Kidney epithelial cell (primary cell): ENCODE measurements around the gene TKT. TPM values are rescaled to one million over a fixed set of nuclear protein-coding genes. Genes with fewer than 3 reads are reported as not detected.

Experiments used
- DNase-seq: peaks from one replicate; pipeline ENCODE4 v3.0.0-alpha.2; 2010; ENCODE audit warnings: low read depth
- H3K27me3 ChIP-seq: 2 replicates; pipeline ENCODE4 v1.6.0; 2011; ENCODE audit warnings: low read length; ENCODE audit not compliant: control insufficient read depth, insufficient read depth
- H3K36me3 ChIP-seq: 2 replicates; pipeline ENCODE4 v1.5.1; 2011; ENCODE audit warnings: low read length; ENCODE audit not compliant: control insufficient read depth, insufficient read depth
- H3K4me3 ChIP-seq: 2 replicates; pipeline ENCODE4 v1.5.1; 2011; ENCODE audit warnings: low read depth, mild to moderate bottlenecking, control low read depth, low read length
- total RNA-seq: library from RNA; depleted of rRNA; stranded (reverse); fragments of >200 nt; gene quantifications from 2 replicates; pipeline ENCODE4 v1.2.3, GENCODE V29; 2015
- TF ChIP-seq, protein P1 (sequence below): IDR thresholded peaks from 2 replicates; pipeline ENCODE4 v1.5.1; 2011; ENCODE audit warnings: mild to moderate bottlenecking, moderate library complexity, low read length, control low read depth, inconsistent platforms; ENCODE audit not compliant: insufficient read depth, poor library complexity, severe bottlenecking

TKT gene
- total RNA-seq, 1 donor from 2014 or later, result 373 TPM

DNA sequence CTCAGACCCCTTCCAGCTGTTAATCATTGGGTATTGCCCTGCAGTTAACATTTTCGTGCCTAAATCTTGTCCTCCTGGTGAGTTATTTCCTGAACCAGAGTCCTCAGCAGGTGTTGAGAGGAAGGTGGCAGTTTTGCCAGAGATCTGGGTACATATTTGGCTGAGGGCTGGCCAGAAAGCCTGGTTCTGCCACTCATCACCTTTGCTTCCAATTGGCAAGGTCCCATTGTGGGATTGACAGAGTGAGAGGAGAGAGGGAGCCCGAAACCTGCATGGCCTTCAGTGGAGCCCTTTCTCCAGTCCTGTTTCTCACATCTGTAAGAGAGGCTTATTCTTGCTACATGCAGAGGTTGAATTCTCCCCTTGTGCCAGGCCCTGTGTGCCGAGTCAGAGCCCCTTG, 8.9 kb upstream of the TKT start:
- no peaks in the 10 kb centered on the region for H3K27me3 ChIP-seq
- H3K36me3 ChIP-seq, result no peaks in the 10 kb centered on the region
- TF ChIP-seq, protein P1, sequence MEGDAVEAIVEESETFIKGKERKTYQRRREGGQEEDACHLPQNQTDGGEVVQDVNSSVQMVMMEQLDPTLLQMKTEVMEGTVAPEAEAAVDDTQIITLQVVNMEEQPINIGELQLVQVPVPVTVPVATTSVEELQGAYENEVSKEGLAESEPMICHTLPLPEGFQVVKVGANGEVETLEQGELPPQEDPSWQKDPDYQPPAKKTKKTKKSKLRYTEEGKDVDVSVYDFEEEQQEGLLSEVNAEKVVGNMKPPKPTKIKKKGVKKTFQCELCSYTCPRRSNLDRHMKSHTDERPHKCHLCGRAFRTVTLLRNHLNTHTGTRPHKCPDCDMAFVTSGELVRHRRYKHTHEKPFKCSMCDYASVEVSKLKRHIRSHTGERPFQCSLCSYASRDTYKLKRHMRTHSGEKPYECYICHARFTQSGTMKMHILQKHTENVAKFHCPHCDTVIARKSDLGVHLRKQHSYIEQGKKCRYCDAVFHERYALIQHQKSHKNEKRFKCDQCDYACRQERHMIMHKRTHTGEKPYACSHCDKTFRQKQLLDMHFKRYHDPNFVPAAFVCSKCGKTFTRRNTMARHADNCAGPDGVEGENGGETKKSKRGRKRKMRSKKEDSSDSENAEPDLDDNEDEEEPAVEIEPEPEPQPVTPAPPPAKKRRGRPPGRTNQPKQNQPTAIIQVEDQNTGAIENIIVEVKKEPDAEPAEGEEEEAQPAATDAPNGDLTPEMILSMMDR, result no peak
- no peak overlapping the region for H3K4me3 ChIP-seq
- no peak for DNase-seq

DNA sequence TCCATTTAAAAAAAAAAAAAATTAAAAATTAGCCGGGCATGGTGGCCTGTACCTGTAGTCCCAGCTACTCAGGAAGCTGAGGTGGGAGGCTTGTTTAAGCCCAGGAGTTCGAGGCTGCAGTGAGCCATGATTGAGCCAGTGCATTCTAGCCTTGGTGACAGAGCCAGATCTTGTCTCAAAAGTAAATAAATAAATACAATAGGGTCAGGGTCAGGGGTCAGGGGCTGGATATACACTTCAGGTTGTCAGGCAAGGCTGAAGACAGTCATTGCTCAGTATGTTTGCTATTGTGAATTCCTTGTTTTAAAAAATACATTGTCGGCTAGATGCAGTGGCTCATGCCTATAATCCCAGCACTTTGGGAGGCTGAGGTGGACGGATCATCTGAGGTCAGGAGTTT, 8.1 kb upstream of the TKT start:
- no peaks in the 10 kb centered on the region for H3K36me3 ChIP-seq
- TF ChIP-seq, protein P1, result no peak
- DNase-seq, result no peak
- no peak overlapping the region for H3K4me3 ChIP-seq
- H3K27me3 ChIP-seq, result no peaks in the 10 kb centered on the region

- no peak for DNase-seq
- no peaks in the 10 kb centered on the region for H3K36me3 ChIP-seq
- no peak overlapping the region for H3K4me3 ChIP-seq
- H3K27me3 ChIP-seq, result no peaks in the 10 kb centered on the region
- TF ChIP-seq, protein P1, result no peak
These were observed 5.9 kb upstream of the TKT start for GRCh38 chr3:53261712-53262111.

GRCh38 chr3:53260286-53260785, 4.5 kb upstream of the TKT start:
- H3K4me3 ChIP-seq, result no peak overlapping the region
- DNase-seq, result no peak
- H3K27me3 ChIP-seq, result no peaks in the 10 kb centered on the region
- no peaks in the 10 kb centered on the region for H3K36me3 ChIP-seq
- TF ChIP-seq, protein P1, result no peak

DNA sequence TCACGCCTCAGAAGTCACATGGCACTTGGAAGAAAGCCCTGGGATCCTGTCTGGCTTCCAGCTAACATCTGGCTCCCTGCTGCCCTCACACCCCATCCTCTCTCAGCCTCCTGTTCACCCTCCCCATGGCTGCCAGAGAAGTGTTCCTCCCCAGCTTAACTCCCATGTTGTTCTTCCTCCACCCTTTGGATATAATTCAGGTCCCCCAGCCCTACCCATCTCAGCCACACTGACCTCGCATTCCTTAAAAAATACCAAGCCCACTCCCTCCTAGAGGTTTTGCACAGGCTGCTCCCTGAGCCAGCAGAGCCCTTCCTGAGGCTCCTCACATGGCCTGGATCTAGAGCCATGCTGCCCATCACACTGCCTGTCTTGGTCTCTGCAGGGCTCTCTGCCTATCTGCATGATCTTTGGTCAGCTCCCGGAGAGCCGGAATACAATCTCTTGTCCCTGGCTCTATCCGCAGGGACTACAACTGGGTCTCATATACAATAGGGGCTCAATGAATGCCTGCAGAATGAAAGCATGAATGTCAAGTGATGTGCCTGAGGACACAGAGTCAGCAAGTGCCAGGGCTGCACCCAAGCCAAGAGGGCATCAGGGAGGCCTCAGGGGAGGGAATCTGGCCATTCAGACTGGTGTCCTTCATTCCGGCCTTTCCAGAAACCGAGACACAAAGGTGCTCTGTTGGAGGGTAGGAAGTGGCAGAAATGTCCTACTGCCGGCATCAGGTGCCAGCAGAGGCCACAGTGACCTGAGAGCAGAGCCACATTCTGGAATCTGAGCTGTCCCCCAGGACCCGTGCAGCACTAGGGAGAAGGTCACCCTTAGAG, 3.8 kb upstream of the TKT start:
- no peak overlapping the region for H3K4me3 ChIP-seq
- H3K27me3 ChIP-seq, result no peaks in the 10 kb centered on the region
- H3K36me3 ChIP-seq, result no peaks in the 10 kb centered on the region
- TF ChIP-seq, protein P1, result no peak
- DNase-seq, result no peak
